ENCODE data around the gene RPL22. TPM values are rescaled to one million over a fixed set of nuclear protein-coding genes. Genes with fewer than 3 reads are reported as not detected.

Gene RPL22
- total and polyA plus RNA-seq, 2 of the 8 experiments (the other 6 are each of a cell fraction or from before 2014, with no cell fraction given), result 133 to 521 TPM

- no peak for TF ChIP-seq CTBP2 (IDR thresholded peaks at IDR 0.05; ENCODE audit: borderline replicate concordance, insufficient read depth, insufficient read length, low read length)
- TF ChIP-seq SIN3A (conservative IDR thresholded peaks at IDR 0.05 in 1 of 2, IDR thresholded peaks at IDR 0.05 in 1 of 2; ENCODE audit: low read depth in 1 of 2, low read length in 2 of 2), result no peak
- TF ChIP-seq BACH1 (IDR thresholded peaks at IDR 0.05; ENCODE audit: low read length), result no peak
- TF ChIP-seq CHD2 (IDR thresholded peaks at IDR 0.05; ENCODE audit: low read length), result no peak
- no peak for TF ChIP-seq TCF12 (IDR thresholded peaks at IDR 0.05; ENCODE audit: low read depth, low read length)
- TF ChIP-seq KDM4A (IDR thresholded peaks at IDR 0.05; ENCODE audit: low read depth, low read length, severe bottlenecking), result no peak
- peak; percentile 15; the same call in 1 of the 2 replicates for TF ChIP-seq EGR1 (IDR thresholded peaks at IDR 0.05; ENCODE audit: borderline replicate concordance, low read depth, low read length)
- no peak for TF ChIP-seq TAF7 (optimal IDR thresholded peaks at IDR 0.05; ENCODE audit: borderline replicate concordance, low read depth, low read length)
- TF ChIP-seq KDM5A (IDR thresholded peaks at IDR 0.05; ENCODE audit: low read length), result no peak
- TF ChIP-seq BRCA1 (IDR thresholded peaks at IDR 0.05; ENCODE audit: low read depth, low read length), result peak; percentile 66
- TF ChIP-seq USF2 (IDR thresholded peaks at IDR 0.05; ENCODE audit: low read length), result no peak
- no peak for TF ChIP-seq SP1 (IDR thresholded peaks at IDR 0.05; ENCODE audit: low read depth, low read length)
- TF ChIP-seq JUN (IDR thresholded peaks at IDR 0.05; ENCODE audit: low read depth, low read length), result no peak
- no peak for TF ChIP-seq POU5F1 (IDR thresholded peaks at IDR 0.05; ENCODE audit: low read depth, low read length)
- no peak for TF ChIP-seq PHF8 (conservative IDR thresholded peaks at IDR 0.05; ENCODE audit: low read depth, low read length)
- TF ChIP-seq CTCF (IDR thresholded peaks at IDR 0.05; ENCODE audit: control extremely low read depth in 1 of 3, insufficient read depth in 1 of 3, low read depth in 1 of 3, low read length in 3 of 3), result peak; percentile 6 to 17 (median 9); a peak in 3 of 4 replicates
- TF ChIP-seq ATF3 (IDR thresholded peaks at IDR 0.05; ENCODE audit: insufficient read depth, low read depth, low read length), result no peak
- peak; percentile 55 for TF ChIP-seq CREB1 (IDR thresholded peaks at IDR 0.05)
- no peak for TF ChIP-seq POLR2AphosphoS5 (IDR thresholded peaks at IDR 0.05; ENCODE audit: low read depth, low read length)
- TF ChIP-seq TEAD4 (IDR thresholded peaks at IDR 0.05; ENCODE audit: low read depth, low read length), result no peak
- no peak for TF ChIP-seq GTF2F1 (IDR thresholded peaks at IDR 0.05; ENCODE audit: borderline replicate concordance, low read depth, low read length)
- 0 out of 2 replicates have a peak, but pooled peaks have one; percentile 34 for TF ChIP-seq SUZ12 (IDR thresholded peaks at IDR 0.05; ENCODE audit: low read length)
Measured at GRCh38 chr1:6180268-6180706, 19.1 kb downstream of the RPL22 start, which contains the start of gene CHD5 (continued).
